Measurements from ENCODE around the gene SLC6A13. TPM values are rescaled to one million over a fixed set of nuclear protein-coding genes. Genes with fewer than 3 reads are reported as not detected.

SLC6A13 gene
- total and polyA plus RNA-seq, 12 donors, result 0.87 to 6.1 (median 3.2) TPM

GRCh38 chr12:253116-253831 lies 9.4 kb downstream of the SLC6A13 start:
- Histone ChIP-seq H3K36me3 (no peaks in the 10 kb centered on the region), H3K27me3 (peaks cover 0 to 14% (median 0%) of the 10 kb centered on the region in 7 donors), H3K4me1 (no peaks in the 10 kb centered on the region), H3K9me3 (peaks cover 0 to 4% (median 0%) of the 10 kb centered on the region in 11 donors), H3K27ac (no peak overlapping the region), H3K4me3 (no peak overlapping the region)
- no peak for DNase-seq
- TF ChIP-seq CTCF (IDR thresholded peaks at IDR 0.05), result no peak
- ATAC-seq, result no peak
- intact Hi-C loops (cut with DNase I), result loop anchor here in 1 of 10 donors (2.0 kb wide), 1 partner anchor 14 kb away; no protein-coding TSS in a partner anchor
- 85 to 89% methylated on average over 12 of the region's 12 CpGs for WGBS, 2 donors

GRCh38 chr12:252636-253035 lies 10.0 kb downstream of the SLC6A13 start:
- peaks cover 0 to 10% (median 0%) of the 10 kb centered on the region in 7 donors for H3K27me3 ChIP-seq
- no peak for TF ChIP-seq CTCF (IDR thresholded peaks at IDR 0.05)
- no peak overlapping the region for H3K4me3 ChIP-seq
- intact Hi-C loops (cut with DNase I), result loop anchor here in 1 of 10 donors (2.0 kb wide), 1 partner anchor 14 kb away; no protein-coding TSS in a partner anchor
- ATAC-seq (no peak), DNase-seq (no peak)
- no peak overlapping the region for H3K27ac ChIP-seq
- no peaks in the 10 kb centered on the region for H3K36me3 ChIP-seq
- WGBS, 2 donors, result 45 to 52% methylated on average over 5 of the region's 5 CpGs
- peaks cover 0 to 10% (median 3%) of the 10 kb centered on the region in 11 donors for H3K9me3 ChIP-seq
- no peaks in the 10 kb centered on the region for H3K4me1 ChIP-seq

- no peak overlapping the region for H3K4me3 ChIP-seq
- no peak for DNase-seq
- TF ChIP-seq CTCF (IDR thresholded peaks at IDR 0.05), result no peak
- intact Hi-C loops (cut with DNase I), result no loop called here
- 86 to 87% methylated on average over 3 of the region's 3 CpGs for WGBS, 2 donors
- no peaks in the 10 kb centered on the region for H3K36me3 ChIP-seq
- H3K27me3 ChIP-seq, result no peaks in the 10 kb centered on the region
- H3K27ac ChIP-seq, result no peak overlapping the region
- no peak for ATAC-seq
- H3K9me3 ChIP-seq, result peaks cover 0 to 25% (median 7%) of the 10 kb centered on the region in 11 donors
- no peaks in the 10 kb centered on the region for H3K4me1 ChIP-seq
These were observed 15.4 kb downstream of the SLC6A13 start for GRCh38 chr12:247271-247670.

- H3K9me3 ChIP-seq, result peaks cover 0 to 24% (median 7%) of the 10 kb centered on the region in 11 donors
- TF ChIP-seq CTCF (IDR thresholded peaks at IDR 0.05), result no peak
- WGBS, 2 donors, result 69 to 77% methylated on average over 4 of the region's 4 CpGs
- ATAC-seq, result no peak
- DNase-seq, result no peak
- no peaks in the 10 kb centered on the region for H3K4me1 ChIP-seq
- no peak overlapping the region for H3K27ac ChIP-seq
- H3K27me3 ChIP-seq, result no peaks in the 10 kb centered on the region
- H3K36me3 ChIP-seq, result no peaks in the 10 kb centered on the region
- intact Hi-C loops (cut with DNase I), result no loop called here
- H3K4me3 ChIP-seq, result no peak overlapping the region
These were observed 19.3 kb downstream of the SLC6A13 start for GRCh38 chr12:243381-243780.

All from heart right ventricle (tissue), 16 donors.